CD14-positive monocyte (primary cell): ENCODE data around the gene HSPG2. TPM values are rescaled to one million over a fixed set of nuclear protein-coding genes. Genes with fewer than 3 reads are reported as not detected.

Experiments
- DNase-seq, 3 donors: peaks; one replicate each; pipeline ENCODE4 v3.0.0-alpha.2; 2011 to 2022
- H2AFZ ChIP-seq: 2 replicates; pipeline ENCODE4 v1.6.0; 2012; ENCODE audit warnings: mild to moderate bottlenecking, low read depth, low read length, inconsistent platforms; ENCODE audit not compliant: insufficient read depth, poor library complexity, severe bottlenecking
- H3K27ac ChIP-seq, 2 donors: 1 replicate in 1 of 2; 2 replicates in 1 of 2; pipeline ENCODE4 v1.5.1; 2012 to 2013; ENCODE audit warnings: low read length in 2 of 2, control low read depth in 1 of 2, inconsistent platforms in 1 of 2, low read depth in 1 of 2, mild to moderate bottlenecking in 1 of 2
- H3K27me3 ChIP-seq, 2 donors: one replicate each; pipeline versions ENCODE4 v1.6.0 to v1.6.1; 2011 to 2013; ENCODE audit warnings: low read length in 2 of 2; ENCODE audit not compliant: control insufficient read depth in 2 of 2, insufficient read depth in 2 of 2
- H3K36me3 ChIP-seq, 2 donors: replicated peaks in 1 of 2; 1 replicate in 1 of 2; 2 replicates in 1 of 2; pipeline versions ENCODE4 v1.5.1 to v1.6.1; 2012 to 2013; ENCODE audit warnings: low read length in 2 of 2, control low read depth in 1 of 2, inconsistent platforms in 1 of 2, mild to moderate bottlenecking in 1 of 2; ENCODE audit not compliant: insufficient read depth in 2 of 2, control insufficient read depth in 1 of 2
- H3K4me1 ChIP-seq, 2 donors: 1 replicate in 1 of 2; 2 replicates in 1 of 2; pipeline versions ENCODE4 v1.5.1 to v1.6.1; 2012 to 2013; ENCODE audit warnings: low read length in 2 of 2, control low read depth in 1 of 2, inconsistent platforms in 1 of 2, mild to moderate bottlenecking in 1 of 2, moderate library complexity in 1 of 2; ENCODE audit not compliant: insufficient read depth in 2 of 2, control insufficient read depth in 1 of 2
- H3K4me2 ChIP-seq: replicated peaks from 2 replicates; pipeline ENCODE3; 2012; ENCODE audit warnings: low read length, moderate library complexity, mild to moderate bottlenecking; ENCODE audit not compliant: poor library complexity, severe bottlenecking; ENCODE audit errors: extremely low read depth
- H3K4me3 ChIP-seq, 3 experiments: fragments of 200-600 bp in 1 of 3; sonication (generic) in 1 of 3; replicated peaks in 1 of 3; 1 replicate in 2 of 3; 2 replicates in 1 of 3; pipeline ENCODE4 v1.5.1; 2011 to 2013; ENCODE audit warnings: low read length in 3 of 3, mild to moderate bottlenecking in 3 of 3, control low read depth in 2 of 3, low read depth in 2 of 3, inconsistent platforms in 1 of 3, moderate library complexity in 1 of 3
- H3K79me2 ChIP-seq: 2 replicates; pipeline ENCODE4 v1.6.0; 2012; ENCODE audit warnings: mild to moderate bottlenecking, control low read depth, inconsistent platforms, low read length, moderate library complexity; ENCODE audit not compliant: insufficient read depth
- H3K9ac ChIP-seq: 2 replicates; pipeline ENCODE4 v1.6.0; 2017; ENCODE audit warnings: low read length, mild to moderate bottlenecking; ENCODE audit not compliant: insufficient read depth, poor library complexity, severe bottlenecking
- H3K9me3 ChIP-seq, 2 donors: replicated peaks in 1 of 2; 1 replicate in 1 of 2; 2 replicates in 1 of 2; pipeline versions ENCODE4 v1.5.1 to v1.6.1; 2012 to 2013; ENCODE audit warnings: low read length in 2 of 2, control low read depth in 1 of 2; ENCODE audit not compliant: control insufficient read depth in 1 of 2, insufficient read depth in 1 of 2
- H4K20me1 ChIP-seq: 2 replicates; pipeline ENCODE4 v1.6.0; 2012; ENCODE audit warnings: mild to moderate bottlenecking, low read length, control low read depth, moderate library complexity; ENCODE audit not compliant: insufficient read depth
- H3K27ac Mint-ChIP-seq, 7 donors: one replicate each; pipeline ENCODE4 v1.8.0; 2020; ENCODE audit warnings: mild to moderate bottlenecking in 7 of 7, mixed read lengths in 7 of 7, moderate library complexity in 6 of 7, inconsistent platforms in 2 of 7
- H3K27me3 Mint-ChIP-seq, 3 donors: one replicate each; pipeline ENCODE4 v1.8.0; 2021 to 2022; ENCODE audit warnings: low read depth in 3 of 3, mild to moderate bottlenecking in 3 of 3, mixed read lengths in 3 of 3, moderate library complexity in 3 of 3, inconsistent platforms in 1 of 3
- H3K36me3 Mint-ChIP-seq, 2 donors: one replicate each; pipeline ENCODE4 v1.8.0; 2020; ENCODE audit warnings: mixed read lengths in 2 of 2, inconsistent platforms in 1 of 2, mild to moderate bottlenecking in 1 of 2
- H3K4me1 Mint-ChIP-seq: one replicate; pipeline ENCODE4 v1.8.0; 2020; ENCODE audit warnings: mild to moderate bottlenecking, mixed read lengths
- H3K4me3 Mint-ChIP-seq, 2 donors: one replicate each; pipeline ENCODE4 v1.8.0; 2020; ENCODE audit warnings: mild to moderate bottlenecking in 2 of 2, mixed read lengths in 2 of 2, moderate library complexity in 1 of 2
- H3K9me3 Mint-ChIP-seq, 7 donors: one replicate each; pipeline ENCODE4 v1.8.0; 2020 to 2022; ENCODE audit warnings: mixed read lengths in 7 of 7, mild to moderate bottlenecking in 6 of 7, moderate library complexity in 6 of 7, inconsistent platforms in 2 of 7
- CTCF ChIP-seq: fragments of 200-600 bp; IDR thresholded peaks from one replicate; pipeline ENCODE4 v1.8.0; 2022; ENCODE audit warnings: antibody characterized with exemption, mild to moderate bottlenecking
- WGBS: methylation state at CpG from one replicate; pipeline ENCODE4 v1.1.5; 2013; ENCODE audit warnings: missing lambda C conversion rate; ENCODE audit not compliant: insufficient coverage; 5-methylcytosine and 5-hydroxymethylcytosine counted together
- intact Hi-C, 2 donors: fragments of 100-400 bp; cut with micrococcal nuclease; formaldehyde crosslinking; loops; one replicate each; pipeline versions ENCODE4 v1.15.0 to v1.15.1; 2023
- polyA plus RNA-seq, 3 donors: library from polyadenylated mRNA; depleted of rRNA in 1 of 3; unstranded in 2 of 3; stranded (reverse) in 1 of 3; fragments of 300-500 nt in 2 of 3; fragments of >200 nt in 1 of 3; fragmentation: Illumina TruSeq in 2 of 3; gene quantifications; 1 replicate in 2 of 3; 2 replicates in 1 of 3; pipeline ENCODE4 v1.2.3, GENCODE V29; 2012 to 2021

Gene HSPG2
- polyA plus RNA-seq, 3 donors, result 0.44 TPM; not detected in 2

- H3K9me3 Mint-ChIP-seq, result peaks cover 4 to 13% (median 8%) of the 10 kb centered on the region in 7 donors
- no peak overlapping the region for H3K4me2 ChIP-seq
- H3K4me3 ChIP-seq, result no peak overlapping the region
- no peaks in the 10 kb centered on the region for H3K36me3 ChIP-seq
- H3K4me1 ChIP-seq, result peaks cover 5 to 7% of the 10 kb centered on the region in 2 donors
- H3K27ac Mint-ChIP-seq, result no peak overlapping the region
- H3K27ac ChIP-seq, result no peak overlapping the region
- H3K9me3 ChIP-seq, result peaks cover 0 to 9% of the 10 kb centered on the region in 2 donors
- no peak for DNase-seq
- peaks cover 0 to 5% (median 5%) of the 10 kb centered on the region in 3 donors for H3K27me3 Mint-ChIP-seq
- H3K79me2 ChIP-seq, result no peaks in the 10 kb centered on the region
- H3K27me3 ChIP-seq, result no peaks in the 10 kb centered on the region
- WGBS, result 97% methylated on average over 7 of the region's 28 CpGs
- no peak overlapping the region for H2AFZ ChIP-seq
- H3K4me1 Mint-ChIP-seq, result peaks cover 4% of the 10 kb centered on the region
- H4K20me1 ChIP-seq, result no peaks in the 10 kb centered on the region
- H3K36me3 Mint-ChIP-seq, result no peaks in the 10 kb centered on the region
- intact Hi-C loops, result no loop called here
- H3K9ac ChIP-seq, result no peak overlapping the region
- no peak overlapping the region for H3K4me3 Mint-ChIP-seq
- TF ChIP-seq CTCF, result no peak
These were observed 108.5 kb downstream of the HSPG2 start for GRCh38 chr1:21828506-21829210.

DNA sequence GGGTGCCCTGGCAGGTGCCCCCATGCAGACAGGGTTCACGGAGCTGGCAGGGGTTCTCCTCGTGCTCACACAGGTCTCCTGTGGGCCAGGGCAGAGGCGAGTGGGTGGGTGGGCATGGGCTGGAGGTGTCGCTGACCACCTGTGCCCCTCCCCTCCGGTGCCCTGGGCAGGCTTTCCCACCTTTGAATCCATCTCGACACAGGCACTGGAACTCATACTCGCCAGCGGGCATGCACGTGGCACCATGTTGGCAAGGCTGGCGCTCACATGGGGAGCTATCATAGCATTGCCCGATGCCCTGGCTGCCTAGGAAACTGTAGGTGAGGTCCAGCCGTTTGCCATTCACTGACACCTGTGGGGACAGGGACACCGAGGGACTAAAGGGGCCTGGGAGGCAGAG, 109.0 kb downstream of the HSPG2 start:
- Histone ChIP-seq H2AFZ (no peak overlapping the region), H3K27ac (no peak overlapping the region), H3K79me2 (no peaks in the 10 kb centered on the region), H3K4me1 (peaks cover 10 to 12% of the 10 kb centered on the region in 2 donors), H4K20me1 (no peaks in the 10 kb centered on the region), H3K9ac (no peak overlapping the region), H3K36me3 (no peaks in the 10 kb centered on the region), H3K9me3 (peaks cover 0 to 3% of the 10 kb centered on the region in 2 donors), H3K27me3 (no peaks in the 10 kb centered on the region), H3K4me2 (no peak overlapping the region), H3K4me3 (no peak overlapping the region)
- Mint-ChIP-seq H3K9me3 (peaks cover 0 to 7% (median 4%) of the 10 kb centered on the region in 7 donors), H3K36me3 (no peaks in the 10 kb centered on the region), H3K4me3 (no peak overlapping the region), H3K27me3 (peaks cover 0 to 6% (median 5%) of the 10 kb centered on the region in 3 donors), H3K4me1 (peaks cover 6% of the 10 kb centered on the region), H3K27ac (no peak overlapping the region)
- DNase-seq, result no peak
- intact Hi-C loops, result no loop called here
- WGBS, result 97% methylated on average over 12 of the region's 13 CpGs
- TF ChIP-seq CTCF, result no peak
